HepG2 (cell line): ENCODE data around the gene RGS14. TPM values are rescaled to one million over a fixed set of nuclear protein-coding genes. Genes with fewer than 3 reads are reported as not detected.

Experiments used
- AFF4 ChIP-seq: sonication (generic); formaldehyde crosslinking; IDR thresholded peaks from 2 replicates; pipeline ENCODE4 v1.4.0; 2020; ENCODE audit warnings: missing genetic modification reagents
- ASH2L ChIP-seq: fragments of 300-600, 200-600 bp; sonication (generic); IDR thresholded peaks from 2 replicates; pipeline ENCODE4 v1.7.0; 2017; ENCODE audit warnings: low read depth, mild to moderate bottlenecking, moderate library complexity, mixed read lengths, low read length; ENCODE audit not compliant: insufficient read length
- BCL3 ChIP-seq: sonication (generic); formaldehyde crosslinking; IDR thresholded peaks from 2 replicates; pipeline ENCODE4 v1.5.1; 2020; ENCODE audit warnings: mild to moderate bottlenecking, missing genetic modification reagents, moderate library complexity
- CBX2 ChIP-seq, 2 experiments: fragments of 200-600 bp in 1 of 2; sonication (generic); formaldehyde crosslinking in 1 of 2; IDR thresholded peaks; 2 replicates each; pipeline versions ENCODE4 v1.7.0 to v1.8.1; 2018 to 2022; ENCODE audit warnings: low read depth in 2 of 2, low read length in 1 of 2, mild to moderate bottlenecking in 1 of 2, missing genetic modification reagents in 1 of 2
- FOXO4 ChIP-seq: sonication (generic); formaldehyde crosslinking; conservative IDR thresholded peaks from 2 replicates; pipeline ENCODE4 v1.8.1; 2023; ENCODE audit warnings: missing genetic modification reagents
- GTF2F1 ChIP-seq: fragments of 150-350 bp; IDR thresholded peaks from 2 replicates; pipeline ENCODE4 v1.6.1; 2014; ENCODE audit warnings: low read length
- GZF1 ChIP-seq: sonication (generic); formaldehyde crosslinking; IDR thresholded peaks from 2 replicates; pipeline ENCODE4 v1.5.1; 2020; ENCODE audit warnings: mild to moderate bottlenecking, missing genetic modification reagents
- HNRNPH1 ChIP-seq: fragments of 200-400 bp; formaldehyde crosslinking; optimal IDR thresholded peaks from 2 replicates; pipeline ENCODE3; 2017; ENCODE audit warnings: mild to moderate bottlenecking, low read depth, low read length
- IKZF4 ChIP-seq: sonication (generic); formaldehyde crosslinking; IDR thresholded peaks from 2 replicates; pipeline ENCODE4 v1.5.1; 2020; ENCODE audit warnings: borderline replicate concordance, mild to moderate bottlenecking, low read depth, missing genetic modification reagents; ENCODE audit errors: not compliant biosample characterization
- MIER3 ChIP-seq: IDR thresholded peaks from 2 replicates; pipeline ENCODE4 v1.6.1; 2016; ENCODE audit warnings: missing compliant biosample characterization, borderline replicate concordance
- PAF1 ChIP-seq: IDR thresholded peaks from 2 replicates; pipeline ENCODE4 v1.6.1; 2016; ENCODE audit warnings: missing genetic modification reagents, missing compliant biosample characterization
- RORA ChIP-seq: sonication (generic); formaldehyde crosslinking; IDR thresholded peaks from 2 replicates; pipeline ENCODE4 v1.5.0; 2020; ENCODE audit warnings: mild to moderate bottlenecking, missing genetic modification reagents, moderate library complexity
- SIX4 ChIP-seq: sonication (generic); formaldehyde crosslinking; IDR thresholded peaks from 2 replicates; pipeline ENCODE4 v1.4.0; 2020; ENCODE audit warnings: missing genetic modification reagents
- ZNF143 ChIP-seq: sonication (generic); formaldehyde crosslinking; IDR thresholded peaks from 2 replicates; pipeline ENCODE4 v1.4.0; 2020; ENCODE audit warnings: missing genetic modification reagents
- ZNF430 ChIP-seq: sonication (generic); formaldehyde crosslinking; IDR thresholded peaks from 2 replicates; pipeline ENCODE4 v1.9.0; 2021; ENCODE audit warnings: mild to moderate bottlenecking, missing genetic modification reagents
- ZNF460 ChIP-seq: sonication (generic); formaldehyde crosslinking; IDR thresholded peaks from 2 replicates; pipeline ENCODE4 v1.5.1; 2020; ENCODE audit warnings: missing genetic modification reagents, mild to moderate bottlenecking, borderline replicate concordance
- ZNF496 ChIP-seq: sonication (generic); formaldehyde crosslinking; IDR thresholded peaks from 2 replicates; pipeline ENCODE4 v1.8.1; 2023; ENCODE audit warnings: mild to moderate bottlenecking, moderate library complexity, missing genetic modification reagents; ENCODE audit not compliant: insufficient replicate concordance
- ZNF652 ChIP-seq: IDR thresholded peaks from 2 replicates; pipeline ENCODE4 v1.6.1; 2016; ENCODE audit warnings: low read depth, borderline replicate concordance
- ZNF737 ChIP-seq: sonication (generic); formaldehyde crosslinking; IDR thresholded peaks from 2 replicates; pipeline ENCODE4 v1.5.0; 2020; ENCODE audit warnings: missing genetic modification reagents, mild to moderate bottlenecking, borderline replicate concordance
- ZSCAN12 ChIP-seq: sonication (generic); formaldehyde crosslinking; IDR thresholded peaks from 2 replicates; pipeline ENCODE4 v1.9.0; 2021; ENCODE audit warnings: mild to moderate bottlenecking, missing genetic modification reagents
- polyA plus RNA-seq, 8 experiments: library from polyadenylated mRNA; depleted of rRNA in 3 of 8; stranded (reverse) in 7 of 8; unstranded in 1 of 8; fragments of >200 nt; fragmentation: Illumina TruSeq in 4 of 8; extraction: Trizol in 4 of 8; gene quantifications; 2 replicates each; pipeline versions ENCODE4 v1.2.1 to v1.2.3, GENCODE V29; 2011 to 2016; ENCODE audit warnings: low read depth in 4 of 8, missing spikeins in 1 of 8, mixed read lengths in 1 of 8; ENCODE audit not compliant: insufficient read depth in 1 of 8
- total RNA-seq, 5 experiments: library from RNA; depleted of rRNA; stranded (reverse); fragments of >200 nt; fragmentation: Illumina TruSeq; extraction: Trizol; gene quantifications; 2 replicates each; pipeline ENCODE4 v1.2.3, GENCODE V29; 2016; ENCODE audit warnings: low read depth in 1 of 5
- TF ChIP-seq, protein P1 (sequence below): sonication (generic); formaldehyde crosslinking; IDR thresholded peaks from 2 replicates; pipeline ENCODE4 v1.5.0; 2020; ENCODE audit warnings: mild to moderate bottlenecking, low read depth, missing genetic modification reagents, borderline replicate concordance
- TF ChIP-seq, protein P2 (sequence below): sonication (generic); formaldehyde crosslinking; IDR thresholded peaks from 2 replicates; pipeline ENCODE4 v1.4.0; 2020; ENCODE audit warnings: mild to moderate bottlenecking, missing genetic modification reagents

The RGS14 gene
- total and polyA plus RNA-seq, 2 of the 13 experiments (the other 11 are each of a cell fraction or from before 2014, with no cell fraction given) = 11.1 to 17.2 TPM

- TF ChIP-seq MIER3 (CRISPR knock-in tag) = no peak
- no peak for TF ChIP-seq SIX4 (CRISPR knock-in tag)
- TF ChIP-seq, protein P1, sequence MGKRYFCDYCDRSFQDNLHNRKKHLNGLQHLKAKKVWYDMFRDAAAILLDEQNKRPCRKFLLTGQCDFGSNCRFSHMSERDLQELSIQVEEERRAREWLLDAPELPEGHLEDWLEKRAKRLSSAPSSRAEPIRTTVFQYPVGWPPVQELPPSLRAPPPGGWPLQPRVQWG (CRISPR knock-in tag) = no peak
- TF ChIP-seq GZF1 (CRISPR knock-in tag) = no peak
- no peak for TF ChIP-seq HNRNPH1
- no peak for TF ChIP-seq ZSCAN12 (CRISPR knock-in tag)
- peak; percentile 52 for TF ChIP-seq IKZF4 (CRISPR knock-in tag)
- TF ChIP-seq CBX2 (IDR thresholded peaks at IDR 0.05; ENCODE audit: low read depth, low read length) = no peak
- no peak for TF ChIP-seq CBX2 (CRISPR knock-in tag; IDR thresholded peaks at IDR 0.05; ENCODE audit: low read depth)
- TF ChIP-seq, protein P2, sequence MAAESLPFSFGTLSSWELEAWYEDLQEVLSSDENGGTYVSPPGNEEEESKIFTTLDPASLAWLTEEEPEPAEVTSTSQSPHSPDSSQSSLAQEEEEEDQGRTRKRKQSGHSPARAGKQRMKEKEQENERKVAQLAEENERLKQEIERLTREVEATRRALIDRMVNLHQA (CRISPR knock-in tag) = no peak
- no peak for TF ChIP-seq ZNF460 (CRISPR knock-in tag)
- TF ChIP-seq PAF1 (CRISPR knock-in tag) = no peak
- TF ChIP-seq AFF4 (CRISPR knock-in tag) = no peak
- TF ChIP-seq ZNF652 (CRISPR knock-in tag) = peak; percentile 62; the same call in 1 of the 2 replicates
- no peak for TF ChIP-seq ZNF143 (CRISPR knock-in tag)
- no peak for TF ChIP-seq RORA (CRISPR knock-in tag)
- TF ChIP-seq BCL3 (CRISPR knock-in tag) = peak; percentile 71; the same call in 1 of the 2 replicates
- no peak for TF ChIP-seq FOXO4 (CRISPR knock-in tag)
- no peak for TF ChIP-seq ASH2L
- no peak for TF ChIP-seq ZNF737
- TF ChIP-seq ZNF496 (CRISPR knock-in tag) = no peak
- no peak for TF ChIP-seq GTF2F1
- no peak; the same call in 1 of the 2 replicates for TF ChIP-seq ZNF430
Observed at GRCh38 chr5:177403792-177404640, 46.3 kb downstream of the RGS14 start (continued).
